NT2/D1 (cell line): ENCODE measurements around the gene GAS2L1.

Experiments used
- DNase-seq: peaks from one replicate; pipeline ENCODE4 v3.0.0-alpha.2; 2011; ENCODE audit warnings: low read depth, low spot score
- H3K27me3 ChIP-seq: 2 replicates; pipeline ENCODE4 v1.6.0; 2011; ENCODE audit warnings: mild to moderate bottlenecking; ENCODE audit not compliant: insufficient read length, insufficient read depth
- H3K36me3 ChIP-seq: 2 replicates; pipeline ENCODE4 v1.6.1; 2011; ENCODE audit warnings: mild to moderate bottlenecking, low read length, mixed read lengths; ENCODE audit not compliant: insufficient read depth, insufficient read length
- H3K4me1 ChIP-seq: 2 replicates; pipeline ENCODE4 v1.5.1; 2011; ENCODE audit not compliant: insufficient read depth, insufficient read length
- H3K4me3 ChIP-seq: 2 replicates; pipeline ENCODE4 v1.5.1; 2011; ENCODE audit warnings: low read depth; ENCODE audit not compliant: insufficient read length
- H3K9ac ChIP-seq: 2 replicates; pipeline ENCODE4 v1.6.0; 2011; ENCODE audit warnings: low read depth; ENCODE audit not compliant: insufficient read length
- H3K9me3 ChIP-seq: 2 replicates; pipeline ENCODE4 v1.5.1; 2011; ENCODE audit warnings: mild to moderate bottlenecking, low read length; ENCODE audit not compliant: insufficient read depth
- SUZ12 ChIP-seq: IDR thresholded peaks from 2 replicates; pipeline ENCODE4 v1.6.1; 2011; ENCODE audit not compliant: insufficient read length, insufficient read depth; ENCODE audit errors: extremely low read depth
- YY1 ChIP-seq: IDR thresholded peaks from 2 replicates; pipeline ENCODE4 v1.6.1; 2011; ENCODE audit not compliant: insufficient read length, insufficient read depth
- ZNF274 ChIP-seq: IDR thresholded peaks from 2 replicates; pipeline ENCODE4 v1.6.1; 2011; ENCODE audit warnings: mild to moderate bottlenecking, low read depth, low read length

Gene GAS2L1

GRCh38 chr22:29306175-29306834 is at the start of gene GAS2L1:
TSS of gene GAS2L1 (plus strand) at chr22:29306650. CDS start at chr22:29308106, 1,456 bp downstream.
- no peak for TF ChIP-seq ZNF274
- no peak for TF ChIP-seq SUZ12
- no peak for TF ChIP-seq YY1
- H3K4me3 ChIP-seq, result peak within 1 kb of the TSS; percentile 58
- peak within 1 kb of the TSS; percentile 77 for H3K9ac ChIP-seq
- no peak for DNase-seq
- no peaks in the 10 kb centered on the region for H3K27me3 ChIP-seq
- peaks cover 21% of the 10 kb centered on the region for H3K4me1 ChIP-seq
- H3K36me3 ChIP-seq, result peaks cover 13% of the 10 kb centered on the region
- no peaks in the 10 kb centered on the region for H3K9me3 ChIP-seq

GRCh38 chr22:29257751-29258181 is 48.7 kb upstream of the GAS2L1 start:
- H3K9ac ChIP-seq, result no peak overlapping the region
- no peaks in the 10 kb centered on the region for H3K27me3 ChIP-seq
- no peaks in the 10 kb centered on the region for H3K9me3 ChIP-seq
- H3K4me1 ChIP-seq, result peaks cover 12% of the 10 kb centered on the region
- TF ChIP-seq YY1 (no peak), ZNF274 (no peak), SUZ12 (no peak)
- H3K4me3 ChIP-seq, result no peak overlapping the region
- DNase-seq, result no peak
- H3K36me3 ChIP-seq, result peaks cover 30% of the 10 kb centered on the region

GRCh38 chr22:29258407-29259252 is 47.8 kb upstream of the GAS2L1 start:
- TF ChIP-seq ZNF274, result no peak
- no peak for TF ChIP-seq SUZ12
- TF ChIP-seq YY1, result no peak
- H3K9ac ChIP-seq, result no peak overlapping the region
- H3K9me3 ChIP-seq, result no peaks in the 10 kb centered on the region
- H3K27me3 ChIP-seq, result no peaks in the 10 kb centered on the region
- H3K36me3 ChIP-seq, result peaks cover 32% of the 10 kb centered on the region
- peaks cover 12% of the 10 kb centered on the region for H3K4me1 ChIP-seq
- no peak for DNase-seq
- H3K4me3 ChIP-seq, result no peak overlapping the region

GRCh38 chr22:29259253-29259899 is 47.1 kb upstream of the GAS2L1 start:
- Histone ChIP-seq H3K27me3 (no peaks in the 10 kb centered on the region), H3K9me3 (no peaks in the 10 kb centered on the region), H3K36me3 (peaks cover 40% of the 10 kb centered on the region), H3K4me1 (peaks cover 17% of the 10 kb centered on the region), H3K9ac (no peak overlapping the region), H3K4me3 (no peak overlapping the region)
- DNase-seq, result no peak
- TF ChIP-seq YY1 (no peak), SUZ12 (no peak), ZNF274 (no peak)

- Histone ChIP-seq H3K27me3 (no peaks in the 10 kb centered on the region), H3K9me3 (no peaks in the 10 kb centered on the region), H3K4me1 (peaks cover 17% of the 10 kb centered on the region), H3K36me3 (peaks cover 43% of the 10 kb centered on the region), H3K9ac (no peak overlapping the region), H3K4me3 (no peak overlapping the region)
- TF ChIP-seq SUZ12 (no peak), YY1 (no peak), ZNF274 (no peak)
- DNase-seq, result no peak
Measured at GRCh38 chr22:29260031-29260560, 46.4 kb upstream of the GAS2L1 start.

DNA sequence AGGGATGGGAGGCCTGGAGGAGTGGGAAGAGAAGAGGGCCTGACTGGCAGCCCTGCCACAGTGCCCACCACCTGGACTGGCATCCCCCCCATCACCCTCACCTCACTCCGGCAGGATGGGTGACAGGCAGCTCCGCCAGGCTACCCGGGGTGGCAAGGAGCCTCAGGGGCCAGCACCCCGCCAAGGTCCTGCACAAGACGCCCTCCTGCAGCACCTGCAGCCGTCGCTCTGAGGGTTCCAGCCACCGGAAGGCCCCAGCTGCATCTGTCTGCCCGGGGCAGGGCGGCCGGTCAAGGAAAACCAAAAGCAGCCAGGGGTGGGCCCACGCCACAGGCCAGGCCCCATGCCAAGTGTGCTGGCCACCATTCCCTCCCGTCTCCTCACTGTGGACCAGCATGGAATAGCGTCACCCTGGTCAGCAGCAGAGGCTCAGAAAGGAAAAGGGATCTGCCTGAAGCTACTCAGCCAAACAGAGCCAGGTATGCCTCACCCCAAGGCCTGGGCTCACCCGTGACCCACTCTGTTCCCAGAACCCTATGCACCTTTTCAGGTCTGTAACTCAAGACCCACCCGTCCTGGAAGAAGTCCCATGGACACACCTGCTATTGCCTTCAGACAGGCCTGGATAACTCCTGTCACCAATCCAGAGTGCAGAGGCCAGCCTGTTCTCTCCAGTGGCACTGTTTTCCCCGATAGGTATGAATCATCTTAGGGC is 45.7 kb upstream of the GAS2L1 start:
- Histone ChIP-seq H3K9ac (no peak overlapping the region), H3K36me3 (peaks cover 50% of the 10 kb centered on the region)
- DNase-seq, result no peak

More for the DNA sequence above, 45.7 kb upstream of the GAS2L1 start:
- H3K4me1 ChIP-seq, result peaks cover 17% of the 10 kb centered on the region
- H3K9me3 ChIP-seq, result no peaks in the 10 kb centered on the region
- TF ChIP-seq ZNF274 (no peak), YY1 (no peak), SUZ12 (no peak)
- no peak overlapping the region for H3K4me3 ChIP-seq
- H3K27me3 ChIP-seq, result no peaks in the 10 kb centered on the region
